NCI-H2171 (cell line): ENCODE measurements around the gene CD48.

ENCODE experiments used
- DNase-seq: peaks from one replicate; lab custom pipeline; 2025; lab: John Stamatoyannopoulos, UW

The CD48 gene

GRCh38 chr1:160651433-160652064 is 60.1 kb downstream of the CD48 start:
- DNase-seq, result no peak

GRCh38 chr1:160647329-160647720 is 64.3 kb downstream of the CD48 start:
- no peak for DNase-seq

GRCh38 chr1:160646711-160647328 is 64.8 kb downstream of the CD48 start, which contains the start of gene SLAMF1:
SLAMF1 (minus strand) TSS chr1:160647044; CDS start chr1:160646945, 99 bp downstream.
- DNase-seq, result no peak

- no peak for DNase-seq
Observed at GRCh38 chr1:160646180-160646579, 65.4 kb downstream of the CD48 start.

GRCh38 chr1:160645386-160646130 is 66.1 kb downstream of the CD48 start:
- no peak for DNase-seq

GRCh38 chr1:160644399-160644798 is 67.2 kb downstream of the CD48 start:
- no peak for DNase-seq

GRCh38 chr1:160643138-160643537 is 68.5 kb downstream of the CD48 start:
- no peak for DNase-seq

- DNase-seq, result no peak
Observed at GRCh38 chr1:160642281-160642644, 69.4 kb downstream of the CD48 start.

GRCh38 chr1:160641323-160642280 is 70.0 kb downstream of the CD48 start:
- DNase-seq, result no peak

- DNase-seq, result no peak
Observed at GRCh38 chr1:160640359-160641123, 71.1 kb downstream of the CD48 start.

- no peak for DNase-seq
Observed at GRCh38 chr1:160639652-160640051, 72.0 kb downstream of the CD48 start.

- no peak for DNase-seq
Observed at GRCh38 chr1:160638926-160639325, 72.7 kb downstream of the CD48 start.

GRCh38 chr1:160638540-160638857 is 73.1 kb downstream of the CD48 start:
- DNase-seq, result no peak

- no peak for DNase-seq
Observed at GRCh38 chr1:160637821-160638539, 73.6 kb downstream of the CD48 start.

GRCh38 chr1:160637065-160637464 is 74.6 kb downstream of the CD48 start:
- no peak for DNase-seq

GRCh38 chr1:160636547-160636946 is 75.1 kb downstream of the CD48 start:
- no peak for DNase-seq

GRCh38 chr1:160636076-160636475 is 75.5 kb downstream of the CD48 start:
- DNase-seq, result no peak

- no peak for DNase-seq
Observed at GRCh38 chr1:160634543-160635491, 76.8 kb downstream of the CD48 start.

- no peak for DNase-seq
Observed at GRCh38 chr1:160633330-160633903, 78.2 kb downstream of the CD48 start.
